ENCODE results near the gene NDUFV3.

DNA sequence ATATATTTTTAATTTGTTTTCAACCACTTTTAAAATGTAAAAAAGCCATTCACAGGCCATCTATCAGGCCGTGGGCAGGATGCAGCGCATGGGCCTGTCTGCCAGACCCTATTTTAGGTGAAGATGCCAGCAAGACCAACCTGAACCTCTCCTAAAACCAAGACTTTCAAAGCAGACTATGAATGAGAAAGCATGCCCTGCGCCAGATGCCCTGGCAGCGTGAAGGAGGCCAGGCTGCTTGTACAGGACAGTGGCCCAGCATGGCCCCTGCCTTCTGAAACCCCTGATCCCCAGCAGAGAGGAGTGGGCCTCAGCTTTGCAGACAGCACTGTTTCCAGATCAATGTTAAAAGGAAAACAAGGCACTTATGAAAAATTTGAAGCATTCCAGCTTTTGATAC, 45.4 kb upstream of the NDUFV3 start:
- no peak for TF ChIP-seq ZNF274 (IDR thresholded peaks at IDR 0.05; ENCODE audit: low read depth, low read length)
- TF ChIP-seq SUZ12 (IDR thresholded peaks at IDR 0.05; ENCODE audit: extremely low read depth, insufficient read depth, insufficient read length), result no peak
